HuH-7 (cell line): ENCODE measurements around the gene CDH22.

Experiments used
- DNase-seq: peaks from one replicate; pipeline ENCODE4 v3.0.0; 2011; ENCODE audit warnings: low spot score

The CDH22 gene

GRCh38 chr20:46299078-46299477 lies 9.2 kb downstream of the CDH22 start:
- no peak for DNase-seq

- no peak for DNase-seq
These were observed 9.9 kb downstream of the CDH22 start for GRCh38 chr20:46298374-46298773.

- no peak for DNase-seq
These were observed 11.6 kb downstream of the CDH22 start for GRCh38 chr20:46296526-46297250.

- DNase-seq, result peak; percentile 52
These were observed 15.2 kb downstream of the CDH22 start for GRCh38 chr20:46293084-46293483.

- no peak for DNase-seq
These were observed 16.9 kb downstream of the CDH22 start for GRCh38 chr20:46291401-46291800.

GRCh38 chr20:46289432-46289831 lies 18.9 kb downstream of the CDH22 start:
- no peak for DNase-seq

- no peak for DNase-seq
These were observed 21.3 kb downstream of the CDH22 start for GRCh38 chr20:46286977-46287376.

- DNase-seq, result no peak
These were observed 21.9 kb downstream of the CDH22 start for GRCh38 chr20:46286382-46286781.

GRCh38 chr20:46285740-46286139 lies 22.6 kb downstream of the CDH22 start:
- no peak for DNase-seq

GRCh38 chr20:46285072-46285471 lies 23.2 kb downstream of the CDH22 start:
- DNase-seq, result no peak

GRCh38 chr20:46284040-46284427 lies 24.3 kb downstream of the CDH22 start:
- no peak for DNase-seq

GRCh38 chr20:46283426-46284039 lies 24.8 kb downstream of the CDH22 start:
- DNase-seq, result no peak

- DNase-seq, result no peak
These were observed 25.6 kb downstream of the CDH22 start for GRCh38 chr20:46282669-46283068.

- DNase-seq, result no peak
These were observed 29.2 kb downstream of the CDH22 start for GRCh38 chr20:46279103-46279502.

- DNase-seq, result no peak
These were observed 30.7 kb downstream of the CDH22 start for GRCh38 chr20:46277602-46278001.

GRCh38 chr20:46276531-46276930 lies 31.8 kb downstream of the CDH22 start:
- no peak for DNase-seq

- no peak for DNase-seq
These were observed 33.2 kb downstream of the CDH22 start for GRCh38 chr20:46275091-46275490.

GRCh38 chr20:46273717-46274116 lies 34.6 kb downstream of the CDH22 start:
- DNase-seq, result no peak

- DNase-seq, result no peak
These were observed 35.8 kb downstream of the CDH22 start for GRCh38 chr20:46272389-46273047.

- no peak for DNase-seq
These were observed 37.1 kb downstream of the CDH22 start for GRCh38 chr20:46270977-46271744.

- DNase-seq, result no peak
These were observed 38.9 kb downstream of the CDH22 start for GRCh38 chr20:46269372-46269771.

GRCh38 chr20:46268662-46269061 lies 39.6 kb downstream of the CDH22 start:
- DNase-seq, result no peak
